GM19328 (cell line): ENCODE data around the gene KCND3.

Experiments used
- ATAC-seq: cut with Tn5 transposase; IDR thresholded peaks from one replicate; pipeline ENCODE4 v1.9.1; 2021; ENCODE audit warnings: mild to moderate bottlenecking, moderate library complexity; ENCODE audit not compliant: unreplicated experiment

Gene KCND3

GRCh38 chr1:111989531-111990025, at the start of gene KCND3:
KCND3 (minus strand) TSS chr1:111989668.
- ATAC-seq: no peak

- no peak for ATAC-seq
Measured at GRCh38 chr1:112034277-112034676, 44.8 kb upstream of the KCND3 start.

GRCh38 chr1:112033439-112034120, 44.1 kb upstream of the KCND3 start:
- no peak for ATAC-seq

GRCh38 chr1:112030157-112030556, 40.7 kb upstream of the KCND3 start:
- no peak for ATAC-seq

GRCh38 chr1:112027696-112028095, 38.2 kb upstream of the KCND3 start:
- ATAC-seq: no peak

- no peak for ATAC-seq
Measured at GRCh38 chr1:112026501-112026900, 37.0 kb upstream of the KCND3 start.

- no peak for ATAC-seq
Measured at GRCh38 chr1:112026016-112026415, 36.5 kb upstream of the KCND3 start.

GRCh38 chr1:112021263-112021662, 31.8 kb upstream of the KCND3 start:
- ATAC-seq: no peak

- ATAC-seq: no peak
Measured at GRCh38 chr1:112017183-112017582, 27.7 kb upstream of the KCND3 start.

- no peak for ATAC-seq
Measured at GRCh38 chr1:112012823-112013222, 23.4 kb upstream of the KCND3 start.

- no peak for ATAC-seq
Measured at GRCh38 chr1:112011202-112011601, 21.7 kb upstream of the KCND3 start.

- ATAC-seq: no peak
Measured at GRCh38 chr1:112007169-112007568, 17.7 kb upstream of the KCND3 start.

GRCh38 chr1:112006416-112007025, 17.1 kb upstream of the KCND3 start:
- ATAC-seq: no peak

- ATAC-seq: no peak
Measured at GRCh38 chr1:112004076-112004475, 14.6 kb upstream of the KCND3 start.

- no peak for ATAC-seq
Measured at GRCh38 chr1:112002514-112002913, 13.0 kb upstream of the KCND3 start.

GRCh38 chr1:112001436-112001835, 12.0 kb upstream of the KCND3 start:
- ATAC-seq: no peak

GRCh38 chr1:112000048-112000447, 10.6 kb upstream of the KCND3 start:
- no peak for ATAC-seq

GRCh38 chr1:111998332-111998731, 8.9 kb upstream of the KCND3 start:
- ATAC-seq: no peak

GRCh38 chr1:111992476-111992875, 3.0 kb upstream of the KCND3 start:
- ATAC-seq: no peak

GRCh38 chr1:111990878-111991718, 1.6 kb upstream of the KCND3 start:
- no peak for ATAC-seq

GRCh38 chr1:111990026-111990877, 784 bp upstream of the KCND3 start:
- ATAC-seq: no peak
